GM23338 (cell line): Measurements from ENCODE around the gene RGS8. TPM values are rescaled to one million over a fixed set of nuclear protein-coding genes. Genes with fewer than 3 reads are reported as not detected.

Experiments
- ATAC-seq: fragments of 200-7000 bp; cut with Tn5 transposase; 3 replicates; pipeline ENCODE4 v1.9.1; 2020
- DNase-seq: peaks from one replicate; pipeline ENCODE4 v3.0.0-alpha.2; 2015; ENCODE audit warnings: low spot score
- H2AFZ ChIP-seq: fragments of 200-600 bp; sonication (generic); 2 replicates; pipeline ENCODE4 v1.8.0; 2016; ENCODE audit warnings: antibody characterized with exemption, mild to moderate bottlenecking, moderate library complexity
- H3F3A ChIP-seq: fragments of 200-600 bp; sonication (generic); replicated peaks from 2 replicates; pipeline ENCODE4 v1.8.0; 2017; ENCODE audit warnings: antibody characterized with exemption, mixed run types, low read depth
- H3K27ac ChIP-seq: fragments of 200-600 bp; sonication (generic); 2 replicates; pipeline ENCODE4 v1.6.1; 2016; ENCODE audit warnings: low read depth
- H3K27me3 ChIP-seq: fragments of 200-600 bp; sonication (generic); 2 replicates; pipeline ENCODE4 v1.8.0; 2016; ENCODE audit warnings: mild to moderate bottlenecking, mixed run types, moderate library complexity; ENCODE audit not compliant: insufficient read depth
- H3K36me3 ChIP-seq: fragments of 200-600 bp; sonication (generic); 2 replicates; pipeline ENCODE4 v1.8.0; 2016; ENCODE audit warnings: mild to moderate bottlenecking; ENCODE audit not compliant: insufficient read depth
- H3K4me1 ChIP-seq: fragments of 200-600 bp; sonication (generic); 2 replicates; pipeline ENCODE4 v1.8.0; 2016; ENCODE audit warnings: mild to moderate bottlenecking, moderate library complexity; ENCODE audit not compliant: insufficient read depth
- H3K4me2 ChIP-seq: fragments of 200-600 bp; sonication (generic); 2 replicates; pipeline ENCODE4 v1.7.1; 2017; ENCODE audit warnings: mixed run types
- H3K4me3 ChIP-seq: fragments of 200-600 bp; sonication (generic); 2 replicates; pipeline ENCODE4 v1.6.1; 2016; ENCODE audit warnings: mixed run types
- H3K79me2 ChIP-seq: fragments of 200-600 bp; sonication (generic); replicated peaks from 2 replicates; pipeline ENCODE4 v1.8.0; 2017; ENCODE audit warnings: mild to moderate bottlenecking; ENCODE audit not compliant: insufficient read depth
- H3K9me2 ChIP-seq: fragments of 200-600 bp; sonication (generic); 2 replicates; pipeline ENCODE4 v1.8.0; 2017; ENCODE audit not compliant: insufficient read depth
- H4K20me1 ChIP-seq: fragments of 200-600 bp; sonication (generic); replicated peaks from 2 replicates; pipeline ENCODE4 v1.8.0; 2017; ENCODE audit warnings: mild to moderate bottlenecking; ENCODE audit not compliant: insufficient read depth
- H3K27ac Mint-ChIP-seq: 2 replicates; pipeline ENCODE4 v1.8.0; 2020; ENCODE audit warnings: inconsistent platforms, mild to moderate bottlenecking, moderate library complexity, mixed read lengths
- H3K27me3 Mint-ChIP-seq: 3 replicates; pipeline ENCODE4 v1.8.0; 2022; ENCODE audit warnings: low read depth, mild to moderate bottlenecking, moderate library complexity, mixed read lengths, inconsistent platforms; ENCODE audit not compliant: insufficient read depth, poor library complexity
- H3K36me3 Mint-ChIP-seq: 3 replicates; pipeline ENCODE4 v1.8.0; 2021; ENCODE audit warnings: low read depth, mild to moderate bottlenecking, inconsistent platforms, moderate library complexity, mixed read lengths
- H3K4me1 Mint-ChIP-seq: 3 replicates; pipeline ENCODE4 v1.8.0; 2020; ENCODE audit warnings: mild to moderate bottlenecking, inconsistent platforms, mixed read lengths
- H3K4me3 Mint-ChIP-seq: 3 replicates; pipeline ENCODE4 v1.8.0; 2021; ENCODE audit warnings: moderate library complexity, mild to moderate bottlenecking, inconsistent platforms, mixed read lengths
- H3K9me3 Mint-ChIP-seq: 3 replicates; pipeline ENCODE4 v1.8.0; 2020; ENCODE audit warnings: moderate library complexity, mild to moderate bottlenecking, inconsistent platforms, mixed read lengths
- CREB1 ChIP-seq: fragments of 250-450 bp; sonication (Bioruptor Pico); IDR thresholded peaks from 2 replicates; pipeline ENCODE4 v1.5.0; 2020; ENCODE audit warnings: low read depth, mild to moderate bottlenecking, moderate library complexity
- EZH2phosphoT487 ChIP-seq: fragments of 200-600 bp; sonication (generic); IDR thresholded peaks from one replicate; pipeline ENCODE4 v1.8.1; 2018; ENCODE audit warnings: antibody characterized with exemption; ENCODE audit not compliant: unreplicated experiment
- JUNB ChIP-seq: IDR thresholded peaks from one replicate; pipeline ENCODE4 v1.6.1; 2016; ENCODE audit warnings: antibody characterized with exemption; ENCODE audit not compliant: unreplicated experiment
- NANOG ChIP-seq: IDR thresholded peaks from 2 replicates; pipeline ENCODE4 v1.6.1; 2016; ENCODE audit warnings: antibody characterized with exemption, borderline replicate concordance
- STAT1 ChIP-seq: IDR thresholded peaks from one replicate; pipeline ENCODE4 v1.6.1; 2016; ENCODE audit warnings: antibody characterized with exemption; ENCODE audit not compliant: unreplicated experiment
- polyA plus RNA-seq: library from polyadenylated mRNA; unstranded; fragments of >200 nt; fragmentation: Nextera tagmentation; extraction: Ambion mirVana; gene quantifications from 2 replicates; pipeline ENCODE4 v1.2.1, GENCODE V29; 2016
- total RNA-seq: library from RNA; depleted of rRNA; stranded (reverse); fragments of >200 nt; shearing (Covaris generic); gene quantifications from 2 replicates; pipeline ENCODE4 v1.2.3, GENCODE V29; 2014
- TF ChIP-seq, protein P1 (sequence below): fragments of 250-450 bp; sonication (Bioruptor Pico); IDR thresholded peaks from 2 replicates; pipeline ENCODE4 v1.5.0; 2020; ENCODE audit warnings: mild to moderate bottlenecking, moderate library complexity
- TF ChIP-seq, protein P2 (sequence below), 2 experiments: fragments of 200-600 bp in 1 of 2; sonication (generic) in 1 of 2; conservative IDR thresholded peaks; 2 replicates each; pipeline versions ENCODE4 v1.5.1 to v1.6.1; 2016 to 2017; ENCODE audit warnings: antibody characterized with exemption in 2 of 2, low read depth in 2 of 2, mild to moderate bottlenecking in 2 of 2, moderate library complexity in 1 of 2
- TF ChIP-seq, protein P3 (sequence below): IDR thresholded peaks from 2 replicates; pipeline ENCODE4 v1.6.1; 2016; ENCODE audit warnings: antibody characterized with exemption

RGS8 gene
- total and polyA plus RNA-seq, 2 experiments from 2014 or later = 0.06 to 2.5 TPM

DNA sequence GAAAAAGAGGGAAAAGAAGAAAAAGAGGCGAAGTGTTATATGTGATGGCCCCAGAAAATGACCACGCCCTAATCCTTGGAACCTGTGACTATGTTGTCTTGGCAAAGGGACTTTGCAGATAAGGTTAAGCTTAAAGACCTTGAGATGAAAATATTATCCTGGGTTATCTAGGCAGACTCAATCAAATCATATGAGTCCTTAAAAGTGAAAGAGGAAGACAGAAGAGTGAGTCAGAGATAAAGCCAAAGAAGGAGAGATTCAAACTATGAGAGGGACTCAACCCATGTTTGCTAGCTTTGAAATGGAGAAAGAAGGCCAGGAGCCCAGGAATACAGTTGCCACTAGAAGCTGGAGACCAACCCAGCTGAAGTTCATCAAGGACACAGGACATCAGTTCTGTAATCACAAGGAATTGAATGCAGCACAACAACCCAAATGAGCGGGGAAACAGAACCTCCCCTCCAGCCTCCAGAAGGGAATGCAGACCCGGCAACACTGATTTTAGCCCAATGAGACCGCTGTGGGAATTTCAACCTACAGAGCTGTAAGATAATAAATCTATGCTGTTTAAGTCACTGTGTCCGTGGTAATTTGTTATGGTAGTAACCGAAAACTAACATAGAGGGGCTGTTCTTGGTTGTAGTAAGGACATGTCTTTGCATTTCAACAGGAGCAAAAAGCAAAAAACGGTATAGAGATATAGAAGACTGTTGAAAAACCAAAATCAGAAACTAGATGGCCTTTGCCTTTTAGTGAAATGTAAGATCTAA lies 4.2 kb upstream of the RGS8 start (continued):
- TF ChIP-seq, protein P1, sequence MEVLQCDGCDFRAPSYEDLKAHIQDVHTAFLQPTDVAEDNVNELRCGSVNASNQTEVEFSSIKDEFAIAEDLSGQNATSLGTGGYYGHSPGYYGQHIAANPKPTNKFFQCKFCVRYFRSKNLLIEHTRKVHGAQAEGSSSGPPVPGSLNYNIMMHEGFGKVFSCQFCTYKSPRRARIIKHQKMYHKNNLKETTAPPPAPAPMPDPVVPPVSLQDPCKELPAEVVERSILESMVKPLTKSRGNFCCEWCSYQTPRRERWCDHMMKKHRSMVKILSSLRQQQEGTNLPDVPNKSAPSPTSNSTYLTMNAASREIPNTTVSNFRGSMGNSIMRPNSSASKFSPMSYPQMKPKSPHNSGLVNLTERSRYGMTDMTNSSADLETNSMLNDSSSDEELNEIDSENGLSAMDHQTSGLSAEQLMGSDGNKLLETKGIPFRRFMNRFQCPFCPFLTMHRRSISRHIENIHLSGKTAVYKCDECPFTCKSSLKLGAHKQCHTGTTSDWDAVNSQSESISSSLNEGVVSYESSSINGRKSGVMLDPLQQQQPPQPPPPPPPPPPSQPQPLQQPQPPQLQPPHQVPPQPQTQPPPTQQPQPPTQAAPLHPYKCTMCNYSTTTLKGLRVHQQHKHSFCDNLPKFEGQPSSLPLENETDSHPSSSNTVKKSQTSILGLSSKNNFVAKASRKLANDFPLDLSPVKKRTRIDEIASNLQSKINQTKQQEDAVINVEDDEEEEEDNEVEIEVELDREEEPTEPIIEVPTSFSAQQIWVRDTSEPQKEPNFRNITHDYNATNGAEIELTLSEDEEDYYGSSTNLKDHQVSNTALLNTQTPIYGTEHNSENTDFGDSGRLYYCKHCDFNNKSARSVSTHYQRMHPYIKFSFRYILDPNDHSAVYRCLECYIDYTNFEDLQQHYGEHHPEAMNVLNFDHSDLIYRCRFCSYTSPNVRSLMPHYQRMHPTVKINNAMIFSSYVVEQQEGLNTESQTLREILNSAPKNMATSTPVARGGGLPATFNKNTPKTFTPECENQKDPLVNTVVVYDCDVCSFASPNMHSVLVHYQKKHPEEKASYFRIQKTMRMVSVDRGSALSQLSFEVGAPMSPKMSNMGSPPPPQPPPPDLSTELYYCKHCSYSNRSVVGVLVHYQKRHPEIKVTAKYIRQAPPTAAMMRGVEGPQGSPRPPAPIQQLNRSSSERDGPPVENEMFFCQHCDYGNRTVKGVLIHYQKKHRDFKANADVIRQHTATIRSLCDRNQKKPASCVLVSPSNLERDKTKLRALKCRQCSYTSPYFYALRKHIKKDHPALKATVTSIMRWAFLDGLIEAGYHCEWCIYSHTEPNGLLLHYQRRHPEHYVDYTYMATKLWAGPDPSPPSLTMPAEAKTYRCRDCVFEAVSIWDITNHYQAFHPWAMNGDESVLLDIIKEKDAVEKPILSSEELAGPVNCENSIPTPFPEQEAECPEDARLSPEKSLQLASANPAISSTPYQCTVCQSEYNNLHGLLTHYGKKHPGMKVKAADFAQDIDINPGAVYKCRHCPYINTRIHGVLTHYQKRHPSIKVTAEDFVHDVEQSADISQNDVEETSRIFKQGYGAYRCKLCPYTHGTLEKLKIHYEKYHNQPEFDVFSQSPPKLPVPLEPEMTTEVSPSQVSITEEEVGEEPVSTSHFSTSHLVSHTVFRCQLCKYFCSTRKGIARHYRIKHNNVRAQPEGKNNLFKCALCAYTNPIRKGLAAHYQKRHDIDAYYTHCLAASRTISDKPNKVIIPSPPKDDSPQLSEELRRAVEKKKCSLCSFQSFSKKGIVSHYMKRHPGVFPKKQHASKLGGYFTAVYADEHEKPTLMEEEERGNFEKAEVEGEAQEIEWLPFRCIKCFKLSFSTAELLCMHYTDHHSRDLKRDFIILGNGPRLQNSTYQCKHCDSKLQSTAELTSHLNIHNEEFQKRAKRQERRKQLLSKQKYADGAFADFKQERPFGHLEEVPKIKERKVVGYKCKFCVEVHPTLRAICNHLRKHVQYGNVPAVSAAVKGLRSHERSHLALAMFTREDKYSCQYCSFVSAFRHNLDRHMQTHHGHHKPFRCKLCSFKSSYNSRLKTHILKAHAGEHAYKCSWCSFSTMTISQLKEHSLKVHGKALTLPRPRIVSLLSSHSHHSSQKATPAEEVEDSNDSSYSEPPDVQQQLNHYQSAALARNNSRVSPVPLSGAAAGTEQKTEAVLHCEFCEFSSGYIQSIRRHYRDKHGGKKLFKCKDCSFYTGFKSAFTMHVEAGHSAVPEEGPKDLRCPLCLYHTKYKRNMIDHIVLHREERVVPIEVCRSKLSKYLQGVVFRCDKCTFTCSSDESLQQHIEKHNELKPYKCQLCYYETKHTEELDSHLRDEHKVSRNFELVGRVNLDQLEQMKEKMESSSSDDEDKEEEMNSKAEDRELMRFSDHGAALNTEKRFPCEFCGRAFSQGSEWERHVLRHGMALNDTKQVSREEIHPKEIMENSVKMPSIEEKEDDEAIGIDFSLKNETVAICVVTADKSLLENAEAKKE (CRISPR knock-in tag) = no peak
- TF ChIP-seq JUNB = no peak
- no peak for TF ChIP-seq EZH2phosphoT487

DNA sequence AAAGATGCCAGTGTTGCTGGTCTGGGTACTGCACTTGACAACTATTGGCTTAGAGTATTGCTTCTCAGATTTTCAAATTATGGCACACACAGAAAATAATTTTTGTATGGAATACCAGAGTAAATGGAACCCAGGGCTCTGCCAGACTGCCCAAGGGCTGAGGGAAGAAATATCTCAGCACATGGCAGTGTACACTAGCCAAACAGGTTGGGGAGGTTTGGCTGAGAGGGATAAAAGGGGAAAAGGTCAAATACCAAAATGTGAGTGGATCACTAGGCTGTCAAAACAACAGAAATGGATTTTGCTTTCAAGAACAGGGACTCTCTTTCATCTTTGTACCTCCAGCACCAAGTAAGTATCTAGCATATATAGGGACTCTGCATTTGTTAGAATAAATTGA lies 3.0 kb upstream of the RGS8 start:
- peaks cover 33% of the 10 kb centered on the region for H3K27me3 ChIP-seq
- no peaks in the 10 kb centered on the region for H3K9me2 ChIP-seq
- no peak overlapping the region for H3K4me3 Mint-ChIP-seq
- no peak overlapping the region for H3K27ac ChIP-seq
- DNase-seq (no peak), ATAC-seq (no peak)
- H3F3A ChIP-seq = no peaks in the 10 kb centered on the region
- H3K4me2 ChIP-seq = no peak overlapping the region
- no peaks in the 10 kb centered on the region for H3K36me3 ChIP-seq
- no peaks in the 10 kb centered on the region for H3K79me2 ChIP-seq
- H2AFZ ChIP-seq = no peak overlapping the region
- no peaks in the 10 kb centered on the region for H4K20me1 ChIP-seq
- H3K4me1 ChIP-seq = peaks cover 7% of the 10 kb centered on the region
- H3K4me1 Mint-ChIP-seq = peaks cover 5% of the 10 kb centered on the region
- H3K4me3 ChIP-seq = no peak overlapping the region
- H3K27me3 Mint-ChIP-seq = peaks cover 11% of the 10 kb centered on the region
- H3K9me3 Mint-ChIP-seq = peaks cover 2% of the 10 kb centered on the region; the same call in 1 of the 3 replicates
- H3K27ac Mint-ChIP-seq = no peak overlapping the region
- H3K36me3 Mint-ChIP-seq = no peaks in the 10 kb centered on the region
- no peak for TF ChIP-seq STAT1
- TF ChIP-seq CREB1 (CRISPR knock-in tag) = no peak
- TF ChIP-seq, protein P2, sequence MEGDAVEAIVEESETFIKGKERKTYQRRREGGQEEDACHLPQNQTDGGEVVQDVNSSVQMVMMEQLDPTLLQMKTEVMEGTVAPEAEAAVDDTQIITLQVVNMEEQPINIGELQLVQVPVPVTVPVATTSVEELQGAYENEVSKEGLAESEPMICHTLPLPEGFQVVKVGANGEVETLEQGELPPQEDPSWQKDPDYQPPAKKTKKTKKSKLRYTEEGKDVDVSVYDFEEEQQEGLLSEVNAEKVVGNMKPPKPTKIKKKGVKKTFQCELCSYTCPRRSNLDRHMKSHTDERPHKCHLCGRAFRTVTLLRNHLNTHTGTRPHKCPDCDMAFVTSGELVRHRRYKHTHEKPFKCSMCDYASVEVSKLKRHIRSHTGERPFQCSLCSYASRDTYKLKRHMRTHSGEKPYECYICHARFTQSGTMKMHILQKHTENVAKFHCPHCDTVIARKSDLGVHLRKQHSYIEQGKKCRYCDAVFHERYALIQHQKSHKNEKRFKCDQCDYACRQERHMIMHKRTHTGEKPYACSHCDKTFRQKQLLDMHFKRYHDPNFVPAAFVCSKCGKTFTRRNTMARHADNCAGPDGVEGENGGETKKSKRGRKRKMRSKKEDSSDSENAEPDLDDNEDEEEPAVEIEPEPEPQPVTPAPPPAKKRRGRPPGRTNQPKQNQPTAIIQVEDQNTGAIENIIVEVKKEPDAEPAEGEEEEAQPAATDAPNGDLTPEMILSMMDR (conservative IDR thresholded peaks at IDR 0.05; ENCODE audit: low read depth in 2 of 2) = no peak
- TF ChIP-seq NANOG = no peak
- TF ChIP-seq, protein P3, sequence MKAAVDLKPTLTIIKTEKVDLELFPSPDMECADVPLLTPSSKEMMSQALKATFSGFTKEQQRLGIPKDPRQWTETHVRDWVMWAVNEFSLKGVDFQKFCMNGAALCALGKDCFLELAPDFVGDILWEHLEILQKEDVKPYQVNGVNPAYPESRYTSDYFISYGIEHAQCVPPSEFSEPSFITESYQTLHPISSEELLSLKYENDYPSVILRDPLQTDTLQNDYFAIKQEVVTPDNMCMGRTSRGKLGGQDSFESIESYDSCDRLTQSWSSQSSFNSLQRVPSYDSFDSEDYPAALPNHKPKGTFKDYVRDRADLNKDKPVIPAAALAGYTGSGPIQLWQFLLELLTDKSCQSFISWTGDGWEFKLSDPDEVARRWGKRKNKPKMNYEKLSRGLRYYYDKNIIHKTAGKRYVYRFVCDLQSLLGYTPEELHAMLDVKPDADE = no peak
- TF ChIP-seq EZH2phosphoT487 = no peak
